Measurements from ENCODE around the gene CNNM1. TPM values are rescaled to one million over a fixed set of nuclear protein-coding genes. Genes with fewer than 3 reads are reported as not detected.

Gene CNNM1
- total RNA-seq, 1 donor from 2014 or later = 0.63 TPM

DNA sequence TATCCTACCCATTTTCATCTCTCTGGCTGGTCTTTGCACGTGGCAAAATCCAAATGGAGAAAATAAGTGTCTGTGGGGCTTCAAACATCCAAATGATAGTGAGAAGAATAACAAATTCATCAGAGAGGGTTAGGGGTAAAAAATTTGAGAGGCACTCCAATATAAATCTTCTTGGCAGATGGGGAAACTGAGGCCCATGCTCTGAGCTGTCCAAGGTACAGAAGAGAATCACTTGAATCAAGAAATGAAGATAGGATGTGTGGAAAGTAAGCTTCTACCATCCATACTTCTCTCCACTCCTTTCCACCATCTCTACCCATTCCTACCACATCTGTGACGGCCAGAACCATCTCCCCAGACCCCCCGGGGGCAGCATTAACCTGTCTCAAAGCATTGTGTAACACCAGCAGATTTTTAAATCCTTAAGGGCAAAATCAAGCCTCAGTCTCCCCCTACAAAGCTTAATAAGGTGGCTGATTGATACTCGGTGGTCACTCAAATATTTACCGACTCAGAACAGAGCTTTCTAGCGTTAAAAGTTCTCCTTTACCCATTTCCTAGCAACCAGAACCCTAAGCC is 100.5 kb downstream of the CNNM1 start:
- DNase-seq (ENCODE audit: low read depth) = no peak
- H3K4me3 ChIP-seq (ENCODE audit: low read depth, low read length) = peak overlapping the region; percentile 88
- TF ChIP-seq, protein P1, sequence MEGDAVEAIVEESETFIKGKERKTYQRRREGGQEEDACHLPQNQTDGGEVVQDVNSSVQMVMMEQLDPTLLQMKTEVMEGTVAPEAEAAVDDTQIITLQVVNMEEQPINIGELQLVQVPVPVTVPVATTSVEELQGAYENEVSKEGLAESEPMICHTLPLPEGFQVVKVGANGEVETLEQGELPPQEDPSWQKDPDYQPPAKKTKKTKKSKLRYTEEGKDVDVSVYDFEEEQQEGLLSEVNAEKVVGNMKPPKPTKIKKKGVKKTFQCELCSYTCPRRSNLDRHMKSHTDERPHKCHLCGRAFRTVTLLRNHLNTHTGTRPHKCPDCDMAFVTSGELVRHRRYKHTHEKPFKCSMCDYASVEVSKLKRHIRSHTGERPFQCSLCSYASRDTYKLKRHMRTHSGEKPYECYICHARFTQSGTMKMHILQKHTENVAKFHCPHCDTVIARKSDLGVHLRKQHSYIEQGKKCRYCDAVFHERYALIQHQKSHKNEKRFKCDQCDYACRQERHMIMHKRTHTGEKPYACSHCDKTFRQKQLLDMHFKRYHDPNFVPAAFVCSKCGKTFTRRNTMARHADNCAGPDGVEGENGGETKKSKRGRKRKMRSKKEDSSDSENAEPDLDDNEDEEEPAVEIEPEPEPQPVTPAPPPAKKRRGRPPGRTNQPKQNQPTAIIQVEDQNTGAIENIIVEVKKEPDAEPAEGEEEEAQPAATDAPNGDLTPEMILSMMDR (conservative IDR thresholded peaks at IDR 0.05; ENCODE audit: low read depth, low read length) = no peak

DNA sequence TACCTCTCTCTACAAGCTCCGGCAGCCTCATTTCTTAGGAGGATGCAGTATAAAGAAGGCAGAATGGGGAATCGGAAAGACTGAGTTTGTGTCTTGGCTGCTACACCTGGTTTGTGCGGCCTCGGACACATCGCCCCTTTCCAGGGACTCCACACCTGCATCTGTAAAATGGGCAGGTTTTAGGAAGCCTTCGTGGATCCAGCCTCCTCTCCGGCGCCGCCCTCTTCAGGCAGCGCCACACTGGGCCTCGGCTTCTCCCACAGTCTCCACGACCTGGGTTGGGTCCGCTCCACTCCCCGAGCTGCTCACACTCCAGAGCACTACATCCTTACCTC is 100.9 kb downstream of the CNNM1 start:
- TF ChIP-seq, protein P1 (conservative IDR thresholded peaks at IDR 0.05; ENCODE audit: low read depth, low read length) = no peak
- no peak for DNase-seq (ENCODE audit: low read depth)
- peak overlapping the region; percentile 88 for H3K4me3 ChIP-seq (ENCODE audit: low read depth, low read length)

DNA sequence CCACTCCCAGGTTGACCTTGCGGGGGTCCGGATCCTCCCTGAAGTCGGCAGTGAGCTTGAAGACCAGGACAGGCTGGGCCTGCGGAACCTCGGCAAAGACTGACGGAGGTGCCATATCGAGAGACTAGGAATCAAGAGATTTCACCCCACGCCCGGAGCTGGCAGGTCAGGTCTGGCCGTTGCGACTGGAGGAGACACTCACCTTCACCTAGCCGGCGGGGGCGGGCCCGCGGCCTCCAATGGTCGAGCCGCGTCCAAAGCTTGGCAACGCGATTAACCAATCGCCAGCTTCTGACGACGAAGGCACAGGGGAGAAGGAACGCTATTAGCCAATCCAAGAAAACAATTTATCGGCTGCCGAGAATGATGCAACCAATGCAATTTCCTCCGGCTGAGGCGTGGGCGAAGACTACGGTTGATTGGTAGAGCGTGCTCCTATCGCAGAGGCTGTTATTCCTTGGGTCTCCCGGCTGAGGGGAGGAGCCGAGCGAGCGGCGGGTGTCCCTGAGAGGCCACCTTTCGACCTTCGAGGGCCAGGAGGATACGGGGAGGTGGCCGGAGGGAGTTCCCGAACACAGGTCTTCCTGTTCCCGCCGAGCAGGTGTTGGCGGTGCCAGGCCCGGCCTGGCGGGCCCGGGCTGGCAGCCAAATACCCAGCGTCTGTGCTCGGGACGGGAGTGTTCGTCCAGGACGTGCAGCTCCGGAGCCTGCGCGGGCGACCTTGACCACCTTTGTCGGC is 101.5 kb downstream of the CNNM1 start, which contains the start of gene GOT1:
Gene GOT1 (minus strand): TSS at position 174 of the 739 bp plus-strand sequence. CDS start 59 bp downstream, at position 115.
- H3K4me3 ChIP-seq (ENCODE audit: low read depth, low read length) = peak within 1 kb of the TSS; percentile 88
- TF ChIP-seq, protein P1 (conservative IDR thresholded peaks at IDR 0.05; ENCODE audit: low read depth, low read length) = no peak

DNA sequence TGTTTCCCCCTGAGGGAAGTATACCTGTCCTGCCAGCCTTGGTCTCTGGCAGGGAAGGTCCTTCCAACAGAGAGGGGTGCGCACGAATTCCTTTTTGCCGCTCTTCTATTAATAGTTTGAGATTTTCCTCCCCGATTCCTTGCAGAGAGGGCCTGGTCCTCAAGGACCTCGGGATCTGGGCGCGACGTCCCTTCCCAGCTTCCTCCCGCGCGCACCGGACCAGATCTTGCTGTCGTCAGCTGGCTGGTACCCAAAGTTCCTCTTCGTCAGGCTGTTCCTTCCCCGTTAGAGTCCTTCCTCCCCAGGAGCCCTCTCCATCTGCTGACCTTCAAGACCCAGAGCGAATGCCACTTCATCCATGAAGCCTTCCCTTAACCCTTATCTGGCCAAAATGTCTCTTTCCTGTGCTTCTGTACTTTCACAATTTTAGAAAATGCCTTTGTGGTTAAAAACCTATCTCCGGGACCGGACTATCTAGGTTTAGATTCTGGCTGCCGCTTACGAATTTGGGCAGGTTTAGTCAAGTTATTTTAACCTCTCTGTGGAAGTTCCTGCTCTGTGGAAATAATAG is 102.1 kb downstream of the CNNM1 start:
- no peak for DNase-seq (ENCODE audit: low read depth)
- peak overlapping the region; percentile 88 for H3K4me3 ChIP-seq (ENCODE audit: low read depth, low read length)
- TF ChIP-seq, protein P1 (conservative IDR thresholded peaks at IDR 0.05; ENCODE audit: low read depth, low read length) = no peak

More for the DNA sequence above, 101.5 kb downstream of the CNNM1 start, which contains the start of gene GOT1:
- DNase-seq (ENCODE audit: low read depth) = peak; percentile 95

DNA sequence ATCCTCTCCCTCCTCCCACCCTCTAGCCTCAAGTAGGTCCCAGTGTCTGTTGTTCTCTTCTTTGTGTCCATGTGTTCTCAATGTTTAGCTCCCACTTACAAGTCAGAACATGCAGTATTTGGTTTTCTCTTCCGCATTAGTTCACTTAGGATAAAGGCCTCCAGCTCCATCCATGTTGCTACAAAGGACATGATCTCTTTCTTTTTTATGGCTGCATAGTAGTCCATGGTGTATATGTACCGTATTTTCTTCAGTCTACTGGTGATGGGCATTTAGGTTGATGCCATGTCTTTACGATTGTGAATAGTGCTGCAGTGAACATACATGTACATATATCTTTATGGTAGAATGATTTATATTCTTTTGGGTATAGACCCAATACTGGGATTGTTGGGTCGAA is 102.9 kb downstream of the CNNM1 start:
- peak overlapping the region; percentile 88 for H3K4me3 ChIP-seq (ENCODE audit: low read depth, low read length)
- no peak for DNase-seq (ENCODE audit: low read depth)
- TF ChIP-seq, protein P1 (conservative IDR thresholded peaks at IDR 0.05; ENCODE audit: low read depth, low read length) = no peak

DNA sequence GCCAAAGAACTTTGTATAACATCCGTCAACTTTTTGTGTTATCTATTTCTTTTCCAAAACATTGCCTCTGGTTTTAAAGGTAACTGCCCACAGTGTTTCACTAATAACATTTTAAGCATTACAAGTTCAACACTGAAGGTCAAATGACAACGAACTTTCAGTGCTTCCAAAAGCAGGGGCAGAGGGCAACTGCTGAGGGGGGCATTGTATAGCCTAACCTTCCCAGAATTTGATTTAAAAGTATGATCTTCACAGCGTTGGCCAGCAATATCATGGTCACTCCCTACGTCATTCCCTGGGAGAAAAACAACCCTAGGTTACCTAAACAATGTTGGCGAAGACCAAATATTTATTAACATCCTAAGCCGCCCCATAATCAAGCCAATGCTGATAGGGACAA is 103.7 kb downstream of the CNNM1 start:
- no peak overlapping the region for H3K4me3 ChIP-seq (ENCODE audit: low read depth, low read length)
- DNase-seq (ENCODE audit: low read depth) = no peak
- TF ChIP-seq, protein P1 (conservative IDR thresholded peaks at IDR 0.05; ENCODE audit: low read depth, low read length) = no peak

Measured in epithelial cell of proximal tubule (primary cell).